Activated T-cell treated with anti-CD3 and anti-CD28 coated beads, Interleukin-2, amount 50 U/mL, for 4 hours (primary cell): ENCODE results near the gene ZFP92. TPM values are rescaled to one million over a fixed set of nuclear protein-coding genes. Genes with fewer than 3 reads are reported as not detected.
A peak's percentile ranks its signal among the peaks of the same experiment; 100 is the strongest.
"Not testable (repeated sequence)": the region's sequence is repeated elsewhere in the genome, so short reads cannot be mapped to it uniquely, and the experiment has no call there.

ENCODE experiments used
- ATAC-seq, 2 donors: fragments of 200-7000 bp; cut with Tn5 transposase; one replicate each; pipeline ENCODE4 v1.10.0; 2021
- DNase-seq: peaks from one replicate; pipeline ENCODE4 v3.0.0-alpha.2; 2020
- H3K27me3 Mint-ChIP-seq: one replicate; pipeline ENCODE4 v1.8.0; 2021; ENCODE audit warnings: low read depth, mixed read lengths
- H3K36me3 Mint-ChIP-seq: one replicate; pipeline ENCODE4 v1.8.0; 2022; ENCODE audit warnings: mixed read lengths; ENCODE audit not compliant: insufficient read depth
- H3K4me1 Mint-ChIP-seq: one replicate; pipeline ENCODE4 v1.8.0; 2021; ENCODE audit warnings: low read depth, mixed read lengths
- H3K4me3 Mint-ChIP-seq: one replicate; pipeline ENCODE4 v1.8.0; 2021; ENCODE audit warnings: mild to moderate bottlenecking, moderate library complexity, mixed read lengths
- H3K9me3 Mint-ChIP-seq: one replicate; pipeline ENCODE4 v1.8.0; 2021; ENCODE audit warnings: mixed read lengths
- total RNA-seq, 3 donors: library from RNA; stranded (reverse); gene quantifications; one replicate each; pipeline ENCODE4 v1.2.1, GENCODE V29; 2021

ZFP92 gene
- total RNA-seq, 3 donors from 2014 or later = 1.1 to 1.5 (median 1.5) TPM

DNA sequence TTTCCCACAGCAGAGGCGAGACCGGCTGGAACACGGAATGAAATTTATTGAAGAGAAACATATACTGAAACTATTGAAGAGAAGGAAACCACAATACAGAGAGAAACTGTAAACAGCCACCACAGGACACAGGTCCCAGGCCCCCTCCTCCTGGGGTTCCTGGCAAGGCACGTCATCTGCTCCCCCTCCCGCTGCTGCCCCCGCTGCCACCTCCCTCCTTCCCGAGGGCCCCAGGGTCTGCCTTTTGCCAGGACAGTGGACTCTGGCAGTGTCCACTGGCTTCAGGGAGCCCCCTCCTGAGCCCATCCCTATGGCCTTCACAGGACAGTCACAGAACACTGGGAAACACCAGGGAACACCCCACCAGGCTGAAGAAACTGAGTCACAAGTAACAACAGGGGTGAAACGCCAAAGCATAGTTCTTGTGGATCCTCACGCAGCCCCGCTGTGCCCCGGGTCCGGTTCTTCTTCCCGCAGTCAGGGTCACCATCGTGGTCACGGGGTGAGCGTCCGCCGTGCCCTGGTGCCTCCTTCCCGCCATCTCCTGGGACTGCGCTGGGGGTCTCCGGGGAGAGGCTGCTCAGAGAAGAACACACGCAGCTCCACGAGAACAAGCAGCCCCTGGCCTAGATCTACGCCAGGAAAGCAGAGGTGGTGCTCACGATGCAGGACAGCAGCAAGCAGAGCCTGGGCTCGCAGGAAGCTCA is 15.5 kb upstream of the ZFP92 start:
- Mint-ChIP-seq H3K4me3 (no peak overlapping the region), H3K9me3 (no peaks in the 10 kb centered on the region), H3K27me3 (no peaks in the 10 kb centered on the region), H3K36me3 (no peaks in the 10 kb centered on the region), H3K4me1 (no peaks in the 10 kb centered on the region)
- no peak for DNase-seq
- ATAC-seq = no peak

DNA sequence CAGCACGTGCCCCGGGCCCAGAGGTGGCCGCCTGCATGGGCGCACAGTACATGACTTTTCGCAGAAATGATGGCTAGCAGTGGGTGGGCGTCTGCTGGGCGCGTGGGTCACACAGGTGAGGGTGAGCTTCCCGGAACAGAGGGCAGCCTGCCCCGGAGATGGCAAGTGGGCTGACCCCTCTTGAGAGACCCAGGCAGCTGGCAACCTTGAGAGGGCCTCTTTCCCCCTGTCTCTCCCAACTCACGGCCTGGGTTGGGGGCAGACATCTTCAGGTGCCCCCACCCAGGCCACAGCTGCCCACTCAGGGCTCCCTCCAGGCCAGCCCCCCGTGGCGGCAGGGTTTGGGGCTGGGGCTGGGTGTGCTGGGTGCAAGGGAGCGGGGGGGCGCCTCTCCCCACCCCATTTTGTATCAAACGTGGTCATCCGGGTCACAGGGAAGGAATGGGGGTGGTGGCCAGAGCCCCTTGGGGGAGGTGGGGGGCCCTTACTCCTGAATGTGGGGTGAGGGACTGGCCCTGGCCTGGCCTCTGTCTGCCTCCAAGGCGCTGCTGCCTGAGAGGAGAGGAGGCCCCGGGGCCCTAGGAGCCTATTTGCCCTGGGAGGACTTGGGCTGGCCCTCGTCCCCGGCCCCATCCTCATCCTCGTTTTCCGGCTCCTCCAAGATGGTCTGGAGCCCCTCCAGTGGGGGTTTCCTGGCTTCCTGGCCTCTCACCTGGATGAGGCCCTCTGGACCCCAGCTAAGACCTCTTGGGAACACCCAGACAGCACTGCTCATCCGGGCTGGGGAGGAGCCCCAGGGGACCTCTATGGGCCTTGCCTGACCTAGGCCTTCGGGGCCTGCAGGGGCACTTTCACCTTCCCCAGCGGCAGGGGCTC is 14.7 kb upstream of the ZFP92 start:
- no peak overlapping the region for H3K4me3 Mint-ChIP-seq
- H3K27me3 Mint-ChIP-seq = no peaks in the 10 kb centered on the region
- no peaks in the 10 kb centered on the region for H3K4me1 Mint-ChIP-seq
- H3K36me3 Mint-ChIP-seq = no peaks in the 10 kb centered on the region
- DNase-seq (no peak), ATAC-seq (no peak)
- no peaks in the 10 kb centered on the region for H3K9me3 Mint-ChIP-seq

DNA sequence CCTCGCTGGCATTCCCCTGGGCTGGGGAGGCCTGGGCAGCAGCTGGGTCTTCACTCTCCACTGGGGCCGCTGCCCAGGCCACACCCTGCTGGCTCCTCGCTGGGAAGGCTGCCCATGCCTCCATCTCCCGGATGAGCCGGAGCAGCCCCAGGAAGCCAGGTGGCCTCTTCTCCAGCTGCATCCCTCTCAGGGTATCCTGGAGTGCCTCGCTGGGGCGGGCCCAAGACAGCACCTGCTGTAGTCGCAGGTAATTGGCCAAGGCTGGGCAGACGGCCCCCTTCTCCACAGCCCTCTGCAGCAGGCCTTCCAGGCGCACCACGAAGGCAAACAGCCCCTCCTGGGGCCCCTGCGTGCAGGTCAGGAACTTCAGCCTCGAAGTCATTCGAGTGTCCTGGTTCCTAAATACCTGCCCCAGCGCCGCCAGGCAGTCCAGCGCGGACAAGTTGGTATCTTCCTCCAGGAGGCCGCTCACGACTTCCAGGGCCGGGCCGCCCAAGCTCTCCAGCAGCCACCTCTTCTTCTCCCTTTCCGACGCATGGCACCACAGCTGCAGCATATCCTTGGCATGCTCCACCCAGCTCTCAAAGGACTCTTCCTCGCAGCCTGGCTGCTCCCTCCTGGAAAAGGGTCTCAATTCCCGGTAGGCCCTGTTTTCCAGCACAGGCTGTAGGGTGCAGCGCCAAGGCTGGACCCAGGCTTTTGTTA is 13.9 kb upstream of the ZFP92 start:
- no peaks in the 10 kb centered on the region for H3K36me3 Mint-ChIP-seq
- ATAC-seq (no peak), DNase-seq (no peak)
- H3K4me1 Mint-ChIP-seq = no peaks in the 10 kb centered on the region
- no peak overlapping the region for H3K4me3 Mint-ChIP-seq
- H3K27me3 Mint-ChIP-seq = no peaks in the 10 kb centered on the region
- H3K9me3 Mint-ChIP-seq = no peaks in the 10 kb centered on the region

DNA sequence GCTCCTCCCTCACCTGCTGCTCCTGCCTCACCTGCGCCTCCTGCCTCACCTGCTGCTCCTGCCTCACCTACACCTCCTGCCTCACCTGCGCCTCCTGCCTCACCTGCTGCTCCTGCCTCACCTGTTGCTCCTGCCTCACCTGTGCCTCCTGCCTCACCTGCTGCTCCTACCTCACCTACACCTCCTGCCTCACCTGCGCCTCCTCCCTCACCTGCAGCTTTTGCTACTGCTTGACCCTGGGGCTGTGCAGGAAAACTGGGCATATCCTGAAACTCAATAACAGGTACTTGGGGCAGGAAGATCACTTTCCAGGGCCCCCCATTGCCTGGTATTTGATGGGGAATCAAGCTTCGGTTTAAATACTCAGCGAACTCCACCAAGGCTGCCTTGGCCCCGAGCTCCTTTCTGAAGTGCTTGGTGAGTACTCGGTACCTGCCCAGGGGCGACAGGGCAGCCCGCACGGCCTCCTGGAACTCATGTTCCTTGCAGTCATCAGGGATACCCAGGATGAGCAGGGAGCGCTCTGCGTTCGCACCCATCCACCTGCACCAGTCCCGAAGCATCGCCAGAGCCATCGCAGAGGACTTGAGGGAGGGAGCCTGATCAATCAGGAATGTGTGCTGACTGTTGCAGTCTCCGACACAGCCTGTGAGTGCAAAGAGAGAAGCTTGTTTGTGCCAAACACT is 12.9 kb upstream of the ZFP92 start:
- no peak for ATAC-seq
- DNase-seq = no peak
- Mint-ChIP-seq H3K36me3 (no peaks in the 10 kb centered on the region), H3K9me3 (no peaks in the 10 kb centered on the region), H3K27me3 (no peaks in the 10 kb centered on the region), H3K4me3 (no peak overlapping the region), H3K4me1 (no peaks in the 10 kb centered on the region)

DNA sequence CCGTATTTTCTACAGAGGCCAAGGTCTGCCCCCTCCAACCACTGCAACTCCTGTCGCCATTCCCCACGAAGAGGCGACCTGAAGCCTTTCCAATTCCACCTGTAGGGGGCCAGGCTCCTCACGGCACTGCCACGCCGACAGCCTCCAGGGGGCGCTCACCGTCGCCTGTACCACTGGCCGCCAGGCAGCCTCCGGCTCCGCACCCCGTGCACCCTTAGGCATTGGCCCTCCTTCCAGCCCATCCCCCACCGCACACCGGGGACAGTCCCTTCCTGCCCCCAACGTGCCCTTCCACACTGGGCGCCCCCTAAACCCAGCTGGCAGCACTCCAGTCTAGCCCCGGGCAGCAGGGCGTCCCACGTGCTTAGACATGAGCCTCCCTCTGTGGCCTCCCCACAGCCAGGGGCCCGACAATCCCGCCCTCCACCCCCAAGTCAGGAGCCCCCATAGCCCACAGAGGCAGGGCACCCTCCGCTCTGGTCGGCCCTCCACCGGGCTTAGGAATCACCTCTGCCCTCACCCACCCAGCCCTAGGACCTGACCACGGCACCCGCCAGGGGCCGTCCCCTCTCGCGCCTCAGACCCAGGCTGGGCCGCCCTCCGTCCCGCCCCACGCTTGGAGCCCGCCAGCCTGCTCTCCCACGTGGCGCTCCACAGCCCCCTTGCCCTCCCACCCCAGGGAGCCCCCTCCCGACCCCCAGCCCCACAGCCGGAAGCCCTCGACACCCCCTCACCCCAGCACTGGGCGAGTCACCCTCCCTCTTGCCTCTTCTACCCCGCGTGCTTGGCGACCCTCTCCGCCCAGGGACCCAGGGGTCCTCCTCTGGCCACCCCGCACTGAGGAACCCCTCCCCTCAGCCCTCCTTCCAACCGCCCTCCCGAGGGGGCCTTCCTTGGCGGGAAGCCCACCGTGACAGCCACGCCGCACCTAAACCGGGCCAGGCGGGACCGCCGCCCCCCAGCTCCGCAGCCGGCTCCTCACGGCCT is 10.8 kb upstream of the ZFP92 start:
- H3K9me3 Mint-ChIP-seq = no peaks in the 10 kb centered on the region
- no peaks in the 10 kb centered on the region for H3K4me1 Mint-ChIP-seq
- H3K27me3 Mint-ChIP-seq = no peaks in the 10 kb centered on the region
- ATAC-seq (peak; percentile 74 to 77), DNase-seq (peak; percentile 45)
- H3K36me3 Mint-ChIP-seq = no peaks in the 10 kb centered on the region
- no peak overlapping the region for H3K4me3 Mint-ChIP-seq

DNA sequence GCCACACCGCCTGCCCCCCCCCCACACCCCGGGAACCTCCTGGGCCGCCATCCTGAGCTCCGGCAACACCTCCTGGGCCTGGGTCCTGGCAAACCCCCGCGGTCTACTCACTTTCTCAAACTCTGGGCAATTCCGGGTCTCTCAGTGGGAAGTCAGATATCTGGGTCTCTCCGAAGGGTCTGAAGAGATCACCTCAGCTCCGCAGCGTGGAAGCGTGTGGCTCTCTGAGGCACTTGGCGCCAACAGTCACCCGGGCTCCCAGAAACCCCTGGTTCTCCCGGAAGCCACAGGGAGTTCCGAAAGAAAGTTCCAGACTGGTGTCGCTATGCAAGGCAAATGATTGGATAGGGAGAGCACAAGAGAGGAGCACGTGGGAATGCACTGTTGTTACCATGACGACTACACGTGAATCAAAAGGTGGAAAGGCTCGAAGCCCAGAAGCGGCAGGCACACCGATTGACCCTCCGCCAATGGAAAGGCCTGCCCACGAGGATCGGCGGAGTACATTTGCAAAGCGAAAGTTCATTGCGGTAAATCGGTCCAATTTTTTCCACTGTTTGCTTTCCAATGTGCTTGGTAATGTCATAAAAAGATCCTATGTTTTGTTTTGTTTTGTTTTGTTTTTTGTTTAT is 10.0 kb upstream of the ZFP92 start, which contains the start of gene PNMA6E:
PNMA6E (minus strand) TSS at position 218 of the 632 bp plus-strand sequence. CDS start 2,501 bp downstream, outside the sequence.
- no peaks in the 10 kb centered on the region for H3K4me1 Mint-ChIP-seq
- no peaks in the 10 kb centered on the region for H3K36me3 Mint-ChIP-seq
- H3K27me3 Mint-ChIP-seq = no peaks in the 10 kb centered on the region
- no peak for DNase-seq
- H3K9me3 Mint-ChIP-seq = no peaks in the 10 kb centered on the region
- no peak for ATAC-seq
- H3K4me3 Mint-ChIP-seq = no peak within 1 kb of the TSS

DNA sequence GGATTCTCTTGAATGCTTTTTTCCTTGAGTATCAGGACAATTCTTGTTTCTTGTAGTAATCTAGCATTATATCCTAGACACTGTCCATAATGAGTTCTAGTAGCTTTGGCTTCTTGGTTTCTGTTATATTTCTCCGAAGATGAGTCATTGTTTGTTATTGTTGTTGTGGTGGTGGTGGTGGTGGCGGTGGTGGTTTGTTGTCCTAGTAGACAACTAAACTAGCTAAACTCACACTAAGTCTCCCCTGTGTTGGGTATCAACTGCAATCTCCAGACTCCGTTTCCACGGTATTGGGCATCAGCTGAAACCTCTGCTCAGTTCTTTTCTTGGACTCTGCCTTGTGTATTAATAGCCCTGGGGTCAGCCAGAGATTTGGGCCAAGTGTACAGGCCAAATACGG is 6.9 kb upstream of the ZFP92 start:
- not testable (repeated sequence) for ATAC-seq, H3K36me3 Mint-ChIP-seq, H3K9me3 Mint-ChIP-seq, H3K4me1 Mint-ChIP-seq, DNase-seq, H3K27me3 Mint-ChIP-seq, H3K4me3 Mint-ChIP-seq

DNA sequence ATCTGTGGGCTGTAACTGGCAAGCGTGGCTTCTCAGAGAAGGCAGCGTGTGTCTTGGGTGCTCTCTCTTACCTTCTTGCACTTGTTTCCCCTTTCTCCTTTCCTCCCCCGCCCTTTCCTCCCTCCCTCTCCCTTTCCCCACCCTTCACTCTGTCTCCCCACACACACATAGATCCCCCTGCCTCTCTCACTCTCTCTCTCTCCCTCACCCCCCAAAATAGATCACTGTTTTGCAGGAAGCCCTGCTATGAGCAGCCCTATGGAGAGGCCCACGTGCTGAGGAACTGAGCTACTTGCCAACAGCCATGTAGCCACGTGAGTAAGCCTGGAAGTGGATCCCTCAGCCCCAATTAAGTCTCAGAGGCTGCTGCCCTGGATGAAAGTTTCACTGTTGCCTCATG is 5.8 kb upstream of the ZFP92 start:
- no peak for DNase-seq
- no peak overlapping the region for H3K4me3 Mint-ChIP-seq
- H3K27me3 Mint-ChIP-seq = no peaks in the 10 kb centered on the region
- H3K9me3 Mint-ChIP-seq = no peaks in the 10 kb centered on the region
- no peaks in the 10 kb centered on the region for H3K36me3 Mint-ChIP-seq
- H3K4me1 Mint-ChIP-seq = no peaks in the 10 kb centered on the region
- no peak for ATAC-seq

DNA sequence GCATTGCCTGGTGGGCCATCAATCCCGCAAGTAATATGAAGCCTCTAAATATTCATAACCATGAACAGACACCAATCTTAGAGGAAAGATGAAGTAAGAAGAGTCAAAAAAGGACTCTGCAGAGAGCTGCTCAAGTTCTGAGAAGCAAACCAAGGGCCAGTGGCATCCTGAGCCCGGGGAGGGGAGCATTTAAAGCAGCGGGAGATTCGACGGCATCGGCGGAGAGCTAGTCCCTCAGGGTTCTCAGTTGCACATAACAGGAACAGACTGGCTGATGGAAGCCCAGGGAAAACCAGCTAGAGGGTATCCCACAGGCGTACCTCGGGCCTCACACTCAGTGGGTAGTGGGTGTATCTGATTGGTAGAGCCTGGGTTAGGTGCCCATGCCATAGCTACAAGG is 5.3 kb upstream of the ZFP92 start:
- DNase-seq (no peak), ATAC-seq (no peak)
- Mint-ChIP-seq H3K27me3 (no peaks in the 10 kb centered on the region), H3K4me1 (peaks cover 1% of the 10 kb centered on the region), H3K36me3 (no peaks in the 10 kb centered on the region), H3K4me3 (no peak overlapping the region), H3K9me3 (no peaks in the 10 kb centered on the region)

DNA sequence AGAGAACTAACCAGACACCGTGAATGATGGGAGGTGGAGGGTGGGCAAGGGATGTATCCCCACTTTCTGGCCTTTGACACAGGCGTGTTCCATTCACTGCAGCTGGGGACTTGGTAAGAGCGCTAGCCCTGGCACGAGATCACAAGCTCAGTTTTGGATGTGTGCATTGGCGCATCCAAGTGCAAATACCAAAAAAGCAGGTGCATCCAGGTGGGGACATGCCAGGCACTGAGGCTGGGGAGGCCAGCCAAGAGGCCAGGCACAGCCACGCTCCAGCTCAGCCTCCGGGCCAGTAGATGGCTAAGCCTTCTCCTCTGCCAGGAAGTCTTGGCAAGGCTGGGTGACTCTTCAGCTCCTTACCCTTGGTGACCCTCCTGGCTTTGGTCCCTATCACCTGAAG is 4.4 kb upstream of the ZFP92 start:
- Mint-ChIP-seq H3K36me3 (no peaks in the 10 kb centered on the region), H3K4me1 (peaks cover 3% of the 10 kb centered on the region), H3K27me3 (no peaks in the 10 kb centered on the region), H3K4me3 (no peak overlapping the region), H3K9me3 (no peaks in the 10 kb centered on the region)
- DNase-seq (no peak), ATAC-seq (no peak)

DNA sequence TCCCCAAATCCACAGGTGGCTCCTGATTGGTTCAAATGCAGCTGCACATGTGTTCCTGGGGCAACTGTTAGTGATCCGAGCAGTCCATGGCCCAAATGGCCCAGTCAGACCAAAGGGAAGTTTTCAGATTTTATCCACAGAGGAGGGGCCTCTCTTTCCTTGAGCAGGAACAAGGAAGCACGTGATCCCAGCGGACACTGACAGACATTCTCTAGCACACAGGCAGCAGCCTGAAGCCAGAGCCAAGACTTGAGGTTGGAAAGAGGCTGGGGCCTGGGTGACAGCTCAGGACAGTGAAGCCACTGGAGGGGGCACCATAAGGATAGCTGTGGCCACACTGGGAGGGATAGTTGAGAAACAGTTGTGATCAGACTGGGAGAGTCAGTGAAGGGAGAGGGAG is 3.5 kb upstream of the ZFP92 start:
- Mint-ChIP-seq H3K4me1 (peaks cover 9% of the 10 kb centered on the region), H3K9me3 (no peaks in the 10 kb centered on the region), H3K36me3 (no peaks in the 10 kb centered on the region), H3K4me3 (no peak overlapping the region), H3K27me3 (no peaks in the 10 kb centered on the region)
- DNase-seq = no peak
- ATAC-seq = no peak

DNA sequence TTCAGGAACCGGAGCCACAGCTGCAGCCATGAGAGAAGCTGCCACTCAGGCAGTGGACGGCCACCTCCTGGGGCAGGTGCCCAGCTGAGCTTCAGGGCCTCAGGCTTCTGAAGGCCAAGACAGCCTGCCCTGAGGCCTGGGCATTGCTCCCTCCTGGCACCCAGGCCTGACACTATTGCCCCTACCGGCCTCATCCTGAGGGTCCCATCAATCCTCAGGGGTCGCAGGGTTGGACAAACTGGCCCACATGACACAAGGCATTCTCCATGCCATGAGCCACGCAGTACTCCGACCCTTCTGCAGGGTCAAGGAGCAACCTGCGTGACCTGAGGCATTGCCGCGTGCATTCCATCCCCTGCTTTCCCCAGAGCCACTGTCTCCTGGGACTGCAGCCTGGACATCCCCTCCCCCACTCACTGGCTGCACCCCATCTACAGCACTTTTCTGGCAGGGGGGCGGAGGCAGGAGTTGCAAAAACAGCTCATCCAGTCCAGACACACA is 3.0 kb upstream of the ZFP92 start:
- DNase-seq (no peak), ATAC-seq (no peak)
- Mint-ChIP-seq H3K27me3 (no peaks in the 10 kb centered on the region), H3K4me1 (peaks cover 9% of the 10 kb centered on the region), H3K9me3 (no peaks in the 10 kb centered on the region), H3K36me3 (no peaks in the 10 kb centered on the region), H3K4me3 (no peak overlapping the region)

DNA sequence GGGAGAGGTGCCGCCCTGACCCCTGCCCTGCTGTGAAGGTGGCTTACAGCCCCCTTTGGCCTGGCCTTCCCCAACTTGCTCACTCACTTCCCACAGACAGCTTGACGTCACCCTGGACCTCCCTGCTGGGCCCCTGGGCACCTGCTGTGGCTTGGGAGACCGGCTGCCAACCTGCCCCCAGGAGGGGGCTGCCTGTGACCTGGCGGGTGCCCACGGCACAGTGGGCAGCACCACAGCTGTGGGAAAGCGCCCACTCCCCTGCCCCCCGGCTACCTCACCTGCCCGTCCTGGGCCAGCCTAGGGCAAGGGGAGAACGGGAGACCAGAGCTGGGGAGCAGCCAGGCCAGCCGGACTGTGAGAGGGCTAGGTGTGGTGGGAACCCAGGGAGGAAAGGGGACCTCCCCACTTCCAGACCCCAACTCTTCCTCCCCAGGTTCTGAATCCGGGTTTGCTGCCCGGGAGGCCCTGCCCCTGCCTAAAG is 2.4 kb upstream of the ZFP92 start:
- H3K27me3 Mint-ChIP-seq = no peaks in the 10 kb centered on the region
- H3K36me3 Mint-ChIP-seq = no peaks in the 10 kb centered on the region
- DNase-seq = no peak
- peaks cover 9% of the 10 kb centered on the region for H3K4me1 Mint-ChIP-seq
- H3K4me3 Mint-ChIP-seq = no peak overlapping the region
- ATAC-seq = no peak
- H3K9me3 Mint-ChIP-seq = no peaks in the 10 kb centered on the region
